ENCODE measurements around the gene SLC39A11.

DNA sequence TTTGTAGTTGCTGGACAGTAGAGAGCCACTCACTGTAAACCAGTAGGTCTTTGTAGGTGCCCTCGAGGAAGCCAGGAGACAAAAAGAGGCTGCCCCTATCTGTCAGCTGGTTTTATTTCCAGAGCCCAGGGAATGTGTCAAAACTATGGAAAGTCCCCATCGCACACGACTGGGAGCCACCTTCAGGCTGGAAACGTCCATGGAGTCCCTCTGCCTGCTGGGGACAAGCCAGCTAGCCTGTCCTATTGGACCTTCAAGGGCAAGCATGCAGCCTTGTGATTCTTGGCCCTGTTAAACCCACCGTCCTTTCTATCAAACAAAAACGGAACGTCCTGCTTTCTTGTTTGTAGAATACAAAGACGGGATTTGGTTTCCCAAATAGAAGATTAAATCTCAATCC, 289.8 kb downstream of the SLC39A11 start:
- TF ChIP-seq, protein P1, sequence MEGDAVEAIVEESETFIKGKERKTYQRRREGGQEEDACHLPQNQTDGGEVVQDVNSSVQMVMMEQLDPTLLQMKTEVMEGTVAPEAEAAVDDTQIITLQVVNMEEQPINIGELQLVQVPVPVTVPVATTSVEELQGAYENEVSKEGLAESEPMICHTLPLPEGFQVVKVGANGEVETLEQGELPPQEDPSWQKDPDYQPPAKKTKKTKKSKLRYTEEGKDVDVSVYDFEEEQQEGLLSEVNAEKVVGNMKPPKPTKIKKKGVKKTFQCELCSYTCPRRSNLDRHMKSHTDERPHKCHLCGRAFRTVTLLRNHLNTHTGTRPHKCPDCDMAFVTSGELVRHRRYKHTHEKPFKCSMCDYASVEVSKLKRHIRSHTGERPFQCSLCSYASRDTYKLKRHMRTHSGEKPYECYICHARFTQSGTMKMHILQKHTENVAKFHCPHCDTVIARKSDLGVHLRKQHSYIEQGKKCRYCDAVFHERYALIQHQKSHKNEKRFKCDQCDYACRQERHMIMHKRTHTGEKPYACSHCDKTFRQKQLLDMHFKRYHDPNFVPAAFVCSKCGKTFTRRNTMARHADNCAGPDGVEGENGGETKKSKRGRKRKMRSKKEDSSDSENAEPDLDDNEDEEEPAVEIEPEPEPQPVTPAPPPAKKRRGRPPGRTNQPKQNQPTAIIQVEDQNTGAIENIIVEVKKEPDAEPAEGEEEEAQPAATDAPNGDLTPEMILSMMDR (conservative IDR thresholded peaks at IDR 0.05; ENCODE audit: low read depth, low read length) = no peak
- TF ChIP-seq EZH2 (IDR thresholded peaks at IDR 0.05; ENCODE audit: borderline replicate concordance, low read depth, low read length, poor library complexity, severe bottlenecking) = no peak
